ENCODE measurements around the gene DSG3. TPM values are rescaled to one million over a fixed set of nuclear protein-coding genes. Genes with fewer than 3 reads are reported as not detected.

The DSG3 gene
- total RNA-seq, 1 donor from 2014 or later: not detected

DNA sequence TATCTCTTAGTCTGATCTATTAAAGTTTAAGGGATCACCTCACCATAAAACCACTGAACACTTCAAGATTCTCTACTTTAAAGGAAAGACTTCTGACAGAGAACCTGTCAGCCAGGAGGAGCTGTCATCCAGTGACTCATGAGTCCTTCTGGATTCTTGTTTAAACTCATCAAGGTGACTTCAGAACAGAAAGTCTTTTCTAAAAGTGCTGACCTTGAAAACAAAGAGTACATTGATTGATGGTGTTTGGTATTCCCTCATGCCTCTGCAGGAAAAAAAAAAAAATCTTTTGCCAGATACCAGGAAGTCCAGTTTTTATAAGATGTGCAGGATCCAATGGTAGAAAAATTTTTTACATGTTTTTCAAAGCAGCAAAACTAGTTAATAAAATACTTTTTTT, 62.8 kb downstream of the DSG3 start:
- H3K36me3 Mint-ChIP-seq (ENCODE audit: unreplicated experiment): peaks cover 2% of the 10 kb centered on the region
- no peaks in the 10 kb centered on the region for H3K9me3 Mint-ChIP-seq (ENCODE audit: unreplicated experiment)
- no peak for DNase-seq (ENCODE audit: extremely low spot score, unreplicated experiment)
- peaks cover 24% of the 10 kb centered on the region for H3K4me1 Mint-ChIP-seq (ENCODE audit: unreplicated experiment)
- H3K27ac Mint-ChIP-seq (ENCODE audit: unreplicated experiment): no peak overlapping the region
- no peak overlapping the region for H3K4me3 Mint-ChIP-seq (ENCODE audit: unreplicated experiment)
- no peaks in the 10 kb centered on the region for H3K27me3 Mint-ChIP-seq (ENCODE audit: unreplicated experiment)
- TF ChIP-seq CTCF (IDR thresholded peaks at IDR 0.05): no peak

DNA sequence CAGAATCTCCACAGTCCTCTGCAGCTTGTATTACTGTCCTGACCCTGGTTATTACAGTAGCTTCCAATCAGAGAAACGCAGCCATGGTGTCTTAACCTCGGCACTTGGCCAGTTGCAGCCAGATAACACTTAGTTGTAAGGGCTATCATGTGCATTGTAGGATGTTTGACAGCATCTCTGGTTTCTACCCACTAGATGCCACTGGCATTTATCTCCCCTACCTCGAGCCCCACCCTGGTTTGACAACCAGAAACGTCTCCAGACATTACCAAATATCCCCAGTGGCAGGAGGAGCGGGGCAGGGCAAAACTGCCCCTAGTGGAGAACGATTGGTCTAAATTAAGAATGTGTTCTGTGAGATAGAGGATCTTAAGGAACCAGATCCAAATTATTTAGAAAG, 63.6 kb downstream of the DSG3 start:
- H3K36me3 Mint-ChIP-seq (ENCODE audit: unreplicated experiment): peaks cover 2% of the 10 kb centered on the region
- TF ChIP-seq CTCF (IDR thresholded peaks at IDR 0.05): peak; percentile 11
- DNase-seq (ENCODE audit: extremely low spot score, unreplicated experiment): no peak
- no peak overlapping the region for H3K4me3 Mint-ChIP-seq (ENCODE audit: unreplicated experiment)
- H3K27ac Mint-ChIP-seq (ENCODE audit: unreplicated experiment): no peak overlapping the region
- no peaks in the 10 kb centered on the region for H3K27me3 Mint-ChIP-seq (ENCODE audit: unreplicated experiment)
- H3K4me1 Mint-ChIP-seq (ENCODE audit: unreplicated experiment): peaks cover 24% of the 10 kb centered on the region
- H3K9me3 Mint-ChIP-seq (ENCODE audit: unreplicated experiment): no peaks in the 10 kb centered on the region

- peaks cover 24% of the 10 kb centered on the region for H3K4me1 Mint-ChIP-seq (ENCODE audit: unreplicated experiment)
- DNase-seq (ENCODE audit: extremely low spot score, unreplicated experiment): no peak
- no peak for TF ChIP-seq CTCF (IDR thresholded peaks at IDR 0.05)
- peaks cover 2% of the 10 kb centered on the region for H3K36me3 Mint-ChIP-seq (ENCODE audit: unreplicated experiment)
- H3K27ac Mint-ChIP-seq (ENCODE audit: unreplicated experiment): peak overlapping the region; percentile 6
- no peaks in the 10 kb centered on the region for H3K9me3 Mint-ChIP-seq (ENCODE audit: unreplicated experiment)
- no peaks in the 10 kb centered on the region for H3K27me3 Mint-ChIP-seq (ENCODE audit: unreplicated experiment)
- H3K4me3 Mint-ChIP-seq (ENCODE audit: unreplicated experiment): no peak overlapping the region
These were observed 64.7 kb downstream of the DSG3 start for GRCh38 chr18:31512203-31512764.

- Mint-ChIP-seq H3K4me1 (ENCODE audit: unreplicated experiment) (peaks cover 24% of the 10 kb centered on the region), H3K4me3 (ENCODE audit: unreplicated experiment) (no peak overlapping the region), H3K27ac (ENCODE audit: unreplicated experiment) (peak overlapping the region; percentile 9), H3K27me3 (ENCODE audit: unreplicated experiment) (no peaks in the 10 kb centered on the region), H3K36me3 (ENCODE audit: unreplicated experiment) (no peaks in the 10 kb centered on the region), H3K9me3 (ENCODE audit: unreplicated experiment) (no peaks in the 10 kb centered on the region)
- TF ChIP-seq CTCF (IDR thresholded peaks at IDR 0.05): no peak
- DNase-seq (ENCODE audit: extremely low spot score, unreplicated experiment): no peak
These were observed 65.8 kb downstream of the DSG3 start for GRCh38 chr18:31513189-31513935.

GRCh38 chr18:31516437-31516836, 68.9 kb downstream of the DSG3 start:
- H3K27me3 Mint-ChIP-seq (ENCODE audit: unreplicated experiment): no peaks in the 10 kb centered on the region
- H3K4me3 Mint-ChIP-seq (ENCODE audit: unreplicated experiment): no peak overlapping the region
- H3K27ac Mint-ChIP-seq (ENCODE audit: unreplicated experiment): no peak overlapping the region

More at GRCh38 chr18:31516437-31516836, 68.9 kb downstream of the DSG3 start:
- peaks cover 24% of the 10 kb centered on the region for H3K4me1 Mint-ChIP-seq (ENCODE audit: unreplicated experiment)
- no peak for DNase-seq (ENCODE audit: extremely low spot score, unreplicated experiment)
- no peak for TF ChIP-seq CTCF (IDR thresholded peaks at IDR 0.05)
- H3K9me3 Mint-ChIP-seq (ENCODE audit: unreplicated experiment): no peaks in the 10 kb centered on the region
- H3K36me3 Mint-ChIP-seq (ENCODE audit: unreplicated experiment): peaks cover 3% of the 10 kb centered on the region

All from osteocyte (in vitro differentiated cells).